GM21367 (cell line): ENCODE data around the gene CRIP1.

ENCODE experiments used
- ATAC-seq: cut with Tn5 transposase; IDR thresholded peaks from one replicate; pipeline ENCODE4 v1.9.1; 2021; ENCODE audit not compliant: unreplicated experiment

Gene CRIP1

GRCh38 chr14:105503296-105503640 lies 16.6 kb downstream of the CRIP1 start:
- no peak for ATAC-seq

DNA sequence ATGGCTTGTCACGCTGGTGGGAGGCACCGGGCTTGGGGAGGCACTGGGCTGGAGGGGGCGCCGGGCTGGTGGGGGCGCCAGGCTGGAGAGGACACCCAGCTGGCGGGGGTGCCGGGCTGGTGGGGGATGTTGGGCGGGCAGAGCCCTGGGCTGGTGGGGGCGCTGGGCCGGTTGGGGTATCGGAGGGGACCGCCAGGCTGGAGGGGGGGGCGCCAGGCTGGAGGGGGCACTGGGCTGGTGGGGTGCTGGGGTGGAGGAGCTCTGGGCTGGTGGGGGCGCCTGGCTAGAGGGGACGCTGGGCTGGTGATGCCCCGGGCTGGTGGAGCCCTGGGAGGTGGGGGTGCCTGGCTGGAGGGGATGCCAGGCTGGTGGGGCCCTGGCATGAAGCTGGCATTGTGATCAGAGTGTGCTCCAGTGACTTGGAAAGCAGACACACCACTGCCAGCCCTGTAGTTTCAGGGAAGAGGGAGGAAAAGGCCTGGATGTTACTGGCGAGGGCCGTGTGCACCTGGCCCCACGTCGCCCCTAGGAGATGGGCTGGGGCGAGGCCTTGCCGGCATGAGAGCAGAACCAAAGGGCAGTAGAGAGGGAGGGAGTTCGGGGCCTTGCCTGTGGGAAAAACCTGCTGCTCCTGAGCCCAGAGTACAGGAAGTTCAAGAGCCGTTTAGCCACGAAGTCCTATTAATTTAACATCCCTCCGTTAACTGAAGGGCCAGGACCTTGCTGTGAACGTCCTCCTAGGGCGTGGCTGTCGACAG lies 17.4 kb downstream of the CRIP1 start:
- ATAC-seq = no peak

- no peak for ATAC-seq
Observed at GRCh38 chr14:105505101-105505500, 18.4 kb downstream of the CRIP1 start.

DNA sequence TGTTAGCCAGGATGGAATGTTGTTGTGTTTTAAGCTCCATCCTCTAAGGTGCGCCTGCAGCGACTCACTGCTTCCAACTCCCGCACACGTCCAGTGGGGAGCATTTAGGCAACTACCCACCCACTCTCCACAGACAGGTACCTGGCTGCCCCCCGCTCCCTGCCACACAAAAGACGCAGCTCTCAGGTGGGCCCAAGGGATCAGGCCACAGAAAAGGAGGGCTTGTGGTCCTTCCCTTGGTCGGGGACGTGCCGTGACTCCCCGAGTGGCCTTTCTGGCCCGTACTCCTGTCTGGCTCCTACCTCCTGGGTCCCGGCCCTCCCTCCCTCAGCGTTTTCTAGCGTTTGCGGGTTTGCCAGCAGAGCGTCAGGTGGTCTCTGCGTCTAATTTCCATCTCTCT lies 20.6 kb downstream of the CRIP1 start:
- ATAC-seq = no peak

- ATAC-seq = no peak
Observed at GRCh38 chr14:105508069-105508468, 21.4 kb downstream of the CRIP1 start.

- no peak for ATAC-seq
Observed at GRCh38 chr14:105508601-105509000, 21.9 kb downstream of the CRIP1 start.

DNA sequence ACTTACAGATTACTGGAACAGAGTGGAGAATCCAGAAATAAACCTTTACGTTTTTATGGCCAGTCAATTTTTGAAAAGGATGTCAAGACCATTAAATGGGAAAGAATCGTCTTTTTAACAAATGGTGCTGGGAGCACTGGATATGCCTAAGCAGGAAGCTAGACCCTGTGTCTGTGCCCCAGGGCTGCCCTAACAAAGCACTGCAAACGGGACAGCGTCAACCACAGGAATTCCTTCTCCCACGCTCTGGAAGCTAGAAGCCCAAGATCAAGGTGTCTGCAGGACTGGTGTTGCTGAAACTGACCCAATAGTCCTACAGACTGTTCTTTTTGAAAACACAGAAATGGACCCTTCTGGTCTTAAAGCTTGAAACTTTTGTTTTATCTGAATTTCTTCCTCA lies 30.4 kb downstream of the CRIP1 start:
- no peak for ATAC-seq

GRCh38 chr14:105519946-105520698 lies 33.4 kb downstream of the CRIP1 start:
- no peak for ATAC-seq

- no peak for ATAC-seq
Observed at GRCh38 chr14:105525326-105525725, 38.6 kb downstream of the CRIP1 start.

- no peak for ATAC-seq
Observed at GRCh38 chr14:105525861-105526775, 39.4 kb downstream of the CRIP1 start, which contains the start of gene TMEM121. TMEM121 (plus strand) TSS chr14:105526583; CDS start chr14:105528835, 2,252 bp downstream.

GRCh38 chr14:105526776-105527380 lies 40.2 kb downstream of the CRIP1 start:
- ATAC-seq = no peak

DNA sequence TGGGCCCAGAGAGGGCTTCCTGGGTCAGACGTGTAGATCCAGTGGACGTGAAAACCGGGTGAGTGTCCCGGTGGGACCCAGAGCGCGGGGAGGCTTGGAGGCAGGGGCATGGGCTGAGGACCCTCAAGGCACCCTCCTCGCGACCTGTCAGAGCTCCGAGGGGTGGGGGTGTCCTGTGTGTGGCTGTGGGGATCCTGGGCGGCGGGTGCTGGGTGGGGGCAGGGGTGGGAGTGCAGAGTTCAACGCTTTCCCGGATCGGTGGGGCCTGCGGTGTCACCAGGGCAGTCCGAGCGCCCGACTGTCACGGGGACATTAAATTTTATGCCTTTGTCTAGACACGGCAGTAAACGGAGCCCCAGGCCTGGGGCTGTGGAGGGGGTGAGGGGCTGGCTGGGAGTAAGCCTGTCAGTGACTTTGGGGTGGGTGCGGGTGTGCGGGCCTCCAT lies 40.7 kb downstream of the CRIP1 start:
- ATAC-seq = no peak

DNA sequence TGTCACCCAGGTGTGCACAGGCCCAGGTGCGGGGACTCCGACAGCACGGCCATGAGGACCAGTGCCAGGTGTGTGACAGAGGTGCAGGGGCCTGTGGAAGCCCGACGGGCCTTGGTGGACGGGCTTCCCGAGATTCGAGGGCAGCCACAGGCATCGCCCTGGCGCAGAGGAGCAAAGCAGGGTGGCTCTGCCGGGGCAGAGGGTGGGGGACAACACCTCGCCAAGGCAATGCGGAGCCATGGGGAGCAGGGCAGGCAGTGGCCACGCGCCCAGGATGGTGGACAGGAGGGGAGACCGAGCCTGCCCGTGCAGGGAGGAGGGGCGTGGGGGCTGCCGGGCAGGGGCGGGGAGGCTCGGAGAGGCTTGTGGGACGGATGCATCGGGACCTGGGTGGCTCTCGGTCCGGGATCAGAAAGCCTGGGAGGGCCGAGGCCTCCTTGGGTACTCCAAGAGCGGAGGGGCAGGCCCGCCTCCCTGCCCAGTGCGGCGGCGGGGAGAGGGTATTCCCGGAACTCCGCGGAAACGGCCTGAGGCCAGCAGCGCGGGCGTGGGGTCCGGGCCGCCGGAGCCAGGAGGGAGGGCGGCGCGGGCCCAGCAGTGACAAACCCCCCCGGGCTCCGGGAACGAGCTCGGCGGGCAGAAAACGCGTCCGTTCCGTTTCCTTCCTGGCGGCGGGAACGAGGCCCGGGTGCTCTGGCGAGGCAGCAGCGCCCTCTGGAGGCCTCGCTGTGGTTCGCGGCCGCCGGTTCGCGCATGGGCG lies 41.3 kb downstream of the CRIP1 start:
- no peak for ATAC-seq

DNA sequence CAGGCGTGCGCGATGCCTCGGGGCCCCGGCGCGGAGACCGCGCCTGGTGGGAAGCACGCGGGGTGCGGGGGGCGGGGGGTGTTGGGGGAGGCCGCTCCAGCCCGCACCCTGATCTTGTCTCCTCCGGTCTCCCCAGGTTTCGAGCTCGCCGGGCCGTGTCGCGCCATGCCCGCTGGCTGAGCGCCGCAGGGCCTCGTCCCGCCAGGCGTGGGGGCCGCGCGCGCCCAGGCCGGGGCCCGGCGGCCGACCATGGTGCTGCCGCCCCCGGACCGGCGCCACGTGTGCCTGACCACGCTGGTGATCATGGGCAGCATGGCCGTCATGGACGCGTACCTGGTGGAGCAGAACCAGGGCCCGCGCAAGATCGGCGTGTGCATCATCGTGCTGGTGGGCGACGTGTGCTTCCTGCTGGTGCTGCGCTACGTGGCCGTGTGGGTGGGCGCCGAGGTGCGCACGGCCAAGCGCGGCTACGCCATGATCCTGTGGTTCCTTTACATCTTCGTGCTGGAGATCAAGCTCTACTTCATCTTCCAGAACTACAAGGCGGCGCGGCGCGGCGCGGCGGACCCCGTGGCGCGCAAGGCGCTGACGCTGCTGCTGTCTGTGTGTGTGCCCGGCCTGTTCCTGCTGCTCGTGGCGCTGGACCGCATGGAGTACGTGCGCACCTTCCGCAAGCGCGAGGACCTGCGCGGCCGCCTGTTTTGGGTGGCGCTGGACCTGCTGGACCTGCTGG lies 42.1 kb downstream of the CRIP1 start:
- no peak for ATAC-seq

GRCh38 chr14:105529319-105529568 lies 42.6 kb downstream of the CRIP1 start:
- ATAC-seq = no peak

DNA sequence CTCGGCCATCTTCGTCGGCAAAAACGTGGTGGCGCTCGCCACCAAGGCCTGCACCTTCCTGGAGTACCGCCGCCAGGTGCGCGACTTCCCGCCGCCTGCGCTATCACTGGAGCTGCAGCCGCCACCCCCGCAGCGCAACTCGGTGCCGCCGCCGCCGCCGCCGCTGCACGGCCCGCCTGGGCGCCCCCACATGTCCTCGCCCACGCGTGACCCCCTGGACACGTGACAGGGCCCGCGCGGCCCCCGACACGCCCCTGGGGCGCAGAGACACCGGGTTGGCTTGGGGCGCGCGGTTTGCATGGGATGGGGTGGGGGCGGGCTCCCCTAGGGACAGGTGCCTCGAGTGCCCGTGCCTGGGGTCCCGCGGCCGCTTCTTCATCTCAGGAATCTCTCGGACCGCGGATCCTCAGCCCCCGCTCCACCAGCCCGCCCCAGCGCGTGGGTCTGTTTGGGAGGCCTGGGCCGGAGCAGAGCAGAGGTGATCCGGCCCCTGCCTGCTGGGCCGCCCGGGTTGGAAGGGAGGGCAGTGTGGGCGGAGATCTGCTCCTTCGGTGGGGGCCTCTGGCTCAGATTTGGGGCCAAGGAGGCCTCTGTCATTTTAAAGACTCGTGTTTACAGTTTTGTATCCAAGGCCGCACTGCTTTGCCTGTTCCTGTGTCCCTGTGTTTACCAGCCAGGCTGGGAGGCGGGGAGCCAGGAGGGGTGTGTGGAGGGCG lies 43.0 kb downstream of the CRIP1 start:
- ATAC-seq = no peak

DNA sequence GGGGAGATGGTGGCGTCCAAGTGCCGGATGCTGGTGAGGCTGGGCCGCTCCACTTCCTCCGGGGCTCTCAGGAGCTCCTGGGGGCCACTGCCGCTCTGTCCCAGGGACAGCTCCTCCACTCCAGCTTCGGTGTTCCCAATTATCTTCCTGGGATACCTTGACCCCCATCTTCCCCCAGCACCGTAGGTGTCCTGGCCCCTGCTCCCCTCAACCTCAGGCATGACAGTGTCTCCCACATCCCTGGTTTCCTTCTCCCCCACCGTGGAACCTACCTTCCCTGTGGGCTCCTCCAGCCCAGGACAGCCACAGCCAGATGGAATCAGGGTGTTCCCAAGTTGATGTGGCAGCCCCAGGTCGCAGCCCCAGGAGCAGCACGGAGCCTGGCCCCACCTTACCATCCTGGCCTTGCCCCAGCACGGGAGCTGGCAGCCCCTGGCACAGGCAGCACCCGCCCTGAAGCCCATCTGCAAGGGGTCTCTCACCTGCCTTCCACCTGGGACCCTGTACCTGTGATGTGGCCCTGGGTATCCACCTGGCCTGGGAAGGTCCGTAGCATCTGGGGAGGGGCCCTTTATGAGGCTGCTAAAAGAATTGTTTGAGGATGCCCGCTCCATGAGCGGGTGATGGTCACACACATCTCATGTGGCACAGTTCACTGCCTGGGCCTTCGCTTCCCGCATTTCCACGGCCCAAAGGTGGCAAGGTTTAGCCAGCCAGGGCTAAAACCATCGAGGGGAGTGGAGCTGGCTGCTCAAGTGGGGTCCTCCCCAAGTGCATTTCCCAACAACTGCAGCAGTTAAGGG lies 43.8 kb downstream of the CRIP1 start:
- ATAC-seq = no peak
